ENCODE measurements around the gene AMIGO2.
"Not testable (repeated sequence)": the region's sequence is repeated elsewhere in the genome, so short reads cannot be mapped to it uniquely, and the experiment has no call there.

Gene AMIGO2

DNA sequence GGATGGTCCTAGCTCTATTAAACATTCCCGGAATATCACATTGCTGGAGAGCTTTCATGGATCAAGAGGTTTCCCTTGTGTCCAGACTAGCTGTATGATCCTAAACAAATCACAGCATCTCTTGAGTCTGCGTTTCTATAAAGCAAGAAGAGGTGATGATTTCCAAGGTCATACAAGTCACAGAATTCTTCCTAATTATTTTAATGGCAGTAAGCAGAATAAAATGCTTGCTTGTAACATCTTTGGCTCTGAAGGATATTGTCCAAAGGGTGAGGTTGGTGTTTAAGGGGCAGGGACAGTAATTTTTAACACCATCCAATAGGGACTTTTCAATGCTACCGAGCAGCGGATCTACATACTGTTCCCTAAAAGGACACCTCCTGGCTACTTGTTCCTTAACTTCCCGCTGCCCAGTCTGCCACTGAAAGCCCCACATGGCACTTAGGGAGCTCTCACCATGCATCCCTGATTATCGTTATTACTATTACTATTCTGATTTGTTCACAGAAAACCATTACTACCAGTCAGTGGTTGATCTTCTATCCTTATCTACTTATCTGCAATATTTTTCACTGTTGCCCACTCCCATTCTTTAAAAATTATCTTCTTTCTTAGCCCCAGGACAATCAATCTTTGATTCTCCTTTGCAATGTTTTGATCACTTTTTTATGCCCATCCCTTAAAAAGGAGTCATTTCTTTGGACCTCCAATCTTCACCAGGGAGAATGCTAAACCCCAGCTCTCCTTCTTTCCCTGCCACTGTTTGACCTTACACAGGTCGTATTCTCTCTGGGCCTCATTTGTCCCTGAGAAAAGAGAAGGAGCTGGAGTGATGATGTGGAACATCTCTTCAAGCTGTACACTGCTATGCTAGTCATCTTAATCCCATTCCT lies 4.3 kb downstream of the AMIGO2 start:
- in situ Hi-C loops (cut with MboI; ENCODE audit: low sequenced_read_pairs), result loop anchor here (10.0 kb wide), 1 partner anchor 229 kb away; no protein-coding TSS in a partner anchor

DNA sequence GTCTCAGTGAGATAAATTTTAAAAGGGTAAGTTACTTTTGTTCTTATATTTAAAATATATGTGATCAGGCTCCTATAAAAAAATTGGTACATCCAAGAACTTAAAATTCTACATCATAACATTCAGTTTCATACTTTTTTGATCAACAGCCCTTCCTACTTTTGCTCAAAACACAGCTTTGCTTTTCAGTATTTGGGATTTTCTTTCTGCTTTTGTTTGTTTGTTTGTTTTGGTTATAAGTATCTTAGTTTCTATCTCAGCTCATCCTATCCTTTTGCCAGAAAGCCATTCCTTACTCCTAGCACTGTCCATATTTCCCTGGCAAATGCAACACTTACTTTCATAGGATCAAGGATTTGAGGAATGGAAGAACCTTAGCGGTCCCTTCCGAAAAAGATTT lies 5.0 kb downstream of the AMIGO2 start:
- in situ Hi-C loops (cut with MboI; ENCODE audit: low sequenced_read_pairs), result loop anchor here (10.0 kb wide), 1 partner anchor 230 kb away; no protein-coding TSS in a partner anchor

DNA sequence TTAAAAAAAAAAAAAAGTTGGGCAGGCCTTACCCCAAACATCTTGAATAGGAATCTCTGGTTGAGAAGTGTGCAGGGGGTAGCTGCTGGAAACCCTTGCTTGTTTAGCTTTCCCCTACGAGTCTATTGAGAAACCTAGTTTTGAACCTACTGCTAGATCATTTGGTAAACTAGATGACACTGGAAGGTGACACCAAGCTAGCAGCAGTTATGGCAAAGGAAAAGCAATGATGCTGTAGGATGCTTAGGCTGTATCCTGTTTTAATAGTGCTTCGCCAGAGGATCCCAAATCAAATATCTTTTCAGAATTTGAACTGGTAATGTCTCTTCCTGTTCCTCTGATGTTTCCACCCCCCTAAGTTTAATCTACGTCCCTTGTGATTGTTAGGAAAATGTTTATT lies 5.8 kb downstream of the AMIGO2 start:
- in situ Hi-C loops (cut with MboI; ENCODE audit: low sequenced_read_pairs), result loop anchor here (10.0 kb wide), 1 partner anchor 231 kb away; no protein-coding TSS in a partner anchor

DNA sequence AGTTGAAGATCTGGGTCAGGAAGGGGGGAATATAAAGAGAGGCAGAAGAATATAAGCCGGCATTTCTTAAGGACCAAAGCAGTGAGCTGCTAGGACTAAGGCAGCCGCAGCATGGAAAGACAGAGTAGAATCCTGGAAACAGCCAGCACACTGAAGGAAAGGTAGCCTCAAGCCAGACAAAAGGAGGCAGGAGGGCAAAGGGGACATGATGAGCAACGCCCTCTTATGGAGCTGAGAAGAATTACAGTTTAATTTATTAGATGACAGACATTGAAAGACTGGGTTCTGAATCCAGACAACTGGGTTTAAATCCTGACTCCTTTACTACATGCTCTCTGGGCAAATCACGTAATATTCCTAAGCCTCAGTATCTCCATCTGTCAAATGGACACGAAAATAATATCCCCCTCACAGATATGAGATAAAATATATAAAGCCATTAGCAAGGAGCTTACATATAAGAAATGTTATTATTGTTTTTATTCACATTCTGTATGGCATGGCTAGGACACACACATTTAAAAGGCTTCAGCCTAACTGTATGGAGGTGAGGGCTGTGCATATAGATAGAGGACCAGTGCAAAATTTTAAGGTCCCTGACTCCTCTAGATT lies 8.4 kb downstream of the AMIGO2 start:
- in situ Hi-C loops (cut with MboI; ENCODE audit: low sequenced_read_pairs), result loop anchor here (10.0 kb wide), 1 partner anchor 233 kb away; no protein-coding TSS in a partner anchor

DNA sequence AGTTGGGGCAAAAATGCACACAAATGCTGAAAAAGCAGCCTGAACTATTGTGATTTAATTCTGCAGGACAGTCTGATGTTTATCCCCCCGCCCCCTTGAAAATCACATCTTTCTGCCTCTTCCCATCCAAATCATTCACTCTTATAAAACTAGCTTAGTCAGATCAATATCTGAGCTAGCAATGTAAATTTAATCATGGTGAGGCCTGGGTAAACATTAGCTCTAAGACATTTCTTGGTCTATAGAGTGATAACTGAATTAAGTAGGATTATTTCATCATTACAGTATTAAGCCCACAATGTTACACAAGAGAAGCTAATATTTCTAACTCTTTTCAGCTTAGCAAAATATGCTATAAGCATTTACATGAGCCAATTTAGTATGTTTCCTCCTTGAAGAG lies 9.4 kb downstream of the AMIGO2 start:
- in situ Hi-C loops (cut with MboI; ENCODE audit: low sequenced_read_pairs), result loop anchor here (10.0 kb wide), 1 partner anchor 234 kb away; no protein-coding TSS in a partner anchor

DNA sequence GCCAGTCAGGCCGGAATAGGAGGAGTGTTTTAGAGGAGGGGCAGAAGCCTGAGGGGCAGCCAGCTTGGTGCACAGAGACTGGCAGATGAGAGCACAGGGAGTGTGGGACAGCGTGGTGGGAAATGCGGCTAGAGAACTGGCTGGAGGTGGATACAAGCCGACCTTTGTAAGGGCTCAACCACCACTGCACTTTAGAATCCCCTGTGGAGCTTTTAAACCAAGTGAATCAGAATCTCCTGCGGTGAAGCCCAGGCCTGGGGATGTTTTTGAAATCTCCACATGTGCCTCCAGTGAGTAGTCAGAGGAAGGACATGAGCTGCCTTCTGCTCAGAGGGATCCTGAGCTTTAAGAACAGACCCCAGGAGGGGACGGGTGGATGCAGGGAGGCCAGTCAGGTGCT lies 11.2 kb downstream of the AMIGO2 start:
- in situ Hi-C loops (cut with MboI; ENCODE audit: low sequenced_read_pairs), result no loop called here

DNA sequence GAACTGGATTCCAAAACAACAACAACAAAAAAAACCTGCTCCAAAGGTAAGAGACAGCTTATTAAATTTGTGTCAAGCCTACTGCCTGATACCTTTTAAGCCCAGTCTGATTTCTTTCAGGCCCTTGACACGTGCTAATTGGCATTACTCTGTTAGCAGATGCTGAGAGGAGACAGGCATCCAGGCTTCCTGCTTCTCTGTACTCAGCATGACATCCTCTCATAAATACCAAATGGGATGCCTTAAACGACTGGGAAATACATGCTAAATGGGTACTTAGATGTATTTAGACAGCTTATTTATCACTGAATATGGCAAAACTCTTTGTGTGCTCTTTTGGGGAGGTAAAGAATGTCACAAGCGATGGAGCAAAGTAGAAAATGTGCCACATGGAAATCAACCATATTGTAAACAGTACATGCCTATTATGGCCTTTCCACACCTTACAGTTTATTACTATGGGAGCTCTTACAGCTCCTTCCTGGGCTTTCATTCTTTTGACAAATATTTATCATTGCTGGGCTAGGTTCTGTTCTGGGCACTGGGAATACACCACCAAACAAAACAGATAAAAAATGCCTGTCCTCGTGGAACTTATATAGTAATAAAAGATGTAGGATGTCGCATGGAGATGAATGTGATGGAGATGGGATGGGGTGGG lies 11.9 kb downstream of the AMIGO2 start:
- in situ Hi-C loops (cut with MboI; ENCODE audit: low sequenced_read_pairs), result no loop called here

DNA sequence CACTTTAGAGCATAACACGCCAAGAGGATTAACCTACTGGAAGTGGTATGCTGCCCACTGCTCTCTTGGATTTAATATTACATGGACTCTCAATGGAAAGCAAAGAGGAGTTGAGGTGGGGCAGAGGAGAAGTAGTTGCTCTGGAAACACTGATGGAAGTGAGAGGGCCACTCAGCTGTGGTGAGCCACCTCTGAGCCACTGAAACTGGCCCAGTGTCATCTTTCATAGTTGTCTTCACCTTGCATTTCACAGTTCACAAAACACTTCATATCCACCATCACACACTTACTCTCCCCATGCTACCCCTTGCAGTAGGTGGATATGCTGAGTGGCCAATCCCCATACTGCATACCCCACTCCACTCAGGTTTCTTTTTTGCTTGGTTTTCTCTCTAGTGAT lies 12.6 kb downstream of the AMIGO2 start:
- in situ Hi-C loops (cut with MboI; ENCODE audit: low sequenced_read_pairs), result no loop called here

DNA sequence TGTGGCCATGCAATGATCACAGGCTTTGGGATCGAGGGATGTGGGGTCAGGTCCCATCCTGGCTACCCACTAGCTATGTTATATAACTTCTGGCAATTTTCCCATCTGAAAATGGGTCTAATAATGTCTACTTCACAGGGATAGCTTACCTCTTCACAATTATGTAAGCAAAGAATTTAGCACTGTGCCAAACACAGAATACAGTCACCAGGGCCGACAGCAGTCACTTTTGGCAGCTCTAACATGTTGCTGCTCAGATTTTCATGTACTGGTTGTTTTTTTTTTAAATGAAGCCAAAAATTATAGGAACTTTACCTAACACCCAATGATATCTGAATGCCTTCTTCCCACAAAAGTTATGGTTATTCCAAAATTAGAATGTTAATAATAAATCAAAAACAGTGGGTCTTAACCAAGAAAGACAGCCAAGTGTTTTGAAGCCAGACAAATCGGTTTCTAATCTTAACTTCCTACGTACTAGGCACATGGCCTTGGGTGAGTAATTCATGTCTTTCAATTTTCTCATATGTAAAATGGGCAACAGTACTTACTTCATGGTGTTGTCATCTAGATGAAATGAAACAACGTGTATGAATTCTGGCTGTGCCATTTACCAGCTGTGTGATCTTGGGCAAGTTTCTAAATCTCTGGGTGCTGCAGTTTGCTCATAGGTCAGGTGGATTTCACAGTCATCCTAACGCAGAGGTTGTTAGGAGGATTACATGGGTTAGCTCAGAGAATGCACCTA lies 13.3 kb downstream of the AMIGO2 start:
- in situ Hi-C loops (cut with MboI; ENCODE audit: low sequenced_read_pairs), result no loop called here

DNA sequence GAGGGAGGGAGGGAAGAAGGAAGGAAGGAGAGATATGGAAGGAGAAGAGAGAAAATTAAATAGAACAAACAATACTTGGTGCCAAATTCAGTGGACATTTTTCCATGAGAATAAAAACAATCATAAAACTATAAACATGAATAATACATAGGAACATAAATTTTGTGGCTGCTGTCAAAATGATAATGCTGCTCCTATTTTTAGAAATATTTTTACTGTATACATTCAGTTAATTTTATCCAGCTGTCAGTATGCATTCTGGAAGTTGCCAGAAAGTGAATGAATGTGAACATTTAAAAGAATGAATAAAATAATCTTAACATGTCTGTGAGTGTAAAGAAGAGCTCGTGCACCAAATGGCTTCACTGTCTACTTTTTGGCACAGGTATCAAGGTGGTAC lies 14.2 kb downstream of the AMIGO2 start:
- in situ Hi-C loops (cut with MboI; ENCODE audit: low sequenced_read_pairs), result no loop called here

DNA sequence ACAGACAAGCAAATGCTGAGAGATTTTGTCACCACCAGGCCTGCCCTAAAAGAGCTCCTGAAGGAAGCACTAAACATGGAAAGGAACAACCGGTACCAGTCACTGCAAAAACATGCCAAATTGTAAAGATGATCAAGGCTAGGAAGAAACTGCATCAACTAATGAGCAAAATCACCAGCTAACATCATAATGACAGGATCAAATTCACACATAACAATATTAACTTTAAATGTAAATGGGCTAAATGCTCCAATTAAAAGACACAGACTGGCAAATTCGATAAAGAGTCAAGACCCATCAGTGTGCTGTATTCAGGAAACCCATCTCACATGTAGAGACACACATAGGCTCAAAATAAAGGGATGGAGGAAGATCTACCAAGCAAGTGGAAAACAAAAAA lies 21.1 kb downstream of the AMIGO2 start:
- in situ Hi-C loops (cut with MboI; ENCODE audit: low sequenced_read_pairs), result not testable (repeated sequence)

DNA sequence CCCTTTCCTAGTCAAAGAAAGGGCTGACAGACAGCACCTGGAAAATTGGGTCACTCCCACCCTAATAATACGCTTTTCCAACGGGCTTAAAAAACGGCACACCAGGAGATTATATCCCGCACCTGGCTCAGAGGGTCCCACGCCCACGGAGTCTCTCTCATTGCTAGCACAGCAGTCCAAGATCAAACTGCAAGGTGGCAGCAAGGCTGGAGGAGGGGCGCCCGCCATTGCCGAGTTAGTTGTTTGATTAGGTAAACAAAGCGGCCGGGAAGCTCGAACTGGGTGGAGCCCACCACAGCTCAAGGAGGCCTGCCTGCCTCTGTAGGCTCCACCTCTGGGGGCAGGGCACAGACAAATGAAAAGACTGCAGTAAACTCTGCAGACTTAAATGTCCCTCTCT lies 22.8 kb downstream of the AMIGO2 start:
- in situ Hi-C loops (cut with MboI; ENCODE audit: low sequenced_read_pairs), result not testable (repeated sequence)

DNA sequence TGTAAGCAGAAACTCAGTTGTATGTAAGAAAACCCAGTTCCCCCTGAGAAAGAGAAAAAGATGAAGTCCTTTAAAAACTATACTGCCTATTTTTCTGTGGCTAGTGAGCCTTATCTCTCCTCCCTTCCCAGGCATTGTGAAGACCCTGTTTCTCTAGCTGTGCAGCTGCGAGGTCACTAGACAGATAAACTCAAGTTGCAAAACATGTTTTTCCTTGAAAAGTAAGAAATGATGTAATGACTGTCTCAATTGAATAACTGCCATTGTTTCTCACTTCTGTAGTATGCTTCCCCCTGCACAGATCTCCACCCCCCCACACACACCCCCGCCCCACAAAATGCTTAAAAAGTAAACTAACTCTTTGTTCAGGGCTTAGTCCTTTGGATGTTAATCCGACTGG lies 23.9 kb downstream of the AMIGO2 start:
- in situ Hi-C loops (cut with MboI; ENCODE audit: low sequenced_read_pairs), result not testable (repeated sequence)

DNA sequence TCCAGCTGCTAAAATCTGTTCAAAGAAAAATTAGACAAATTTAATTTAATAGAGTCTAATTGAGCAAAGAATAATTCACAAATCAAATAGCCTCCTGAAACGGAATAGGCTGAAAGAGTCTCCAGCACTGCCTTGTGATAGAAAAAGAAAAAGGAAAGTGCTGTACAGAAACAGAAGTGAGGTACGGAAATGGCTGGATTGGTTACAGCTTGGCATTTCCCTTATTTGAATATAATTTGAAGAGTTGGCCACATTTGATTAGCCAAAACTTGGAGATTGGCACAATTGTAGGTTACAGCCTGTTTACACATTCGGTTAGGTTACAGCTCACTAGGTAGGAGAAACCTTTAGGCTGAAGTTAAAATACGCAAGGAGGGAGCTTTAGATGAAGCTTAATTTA lies 25.1 kb downstream of the AMIGO2 start:
- in situ Hi-C loops (cut with MboI; ENCODE audit: low sequenced_read_pairs), result no loop called here

DNA sequence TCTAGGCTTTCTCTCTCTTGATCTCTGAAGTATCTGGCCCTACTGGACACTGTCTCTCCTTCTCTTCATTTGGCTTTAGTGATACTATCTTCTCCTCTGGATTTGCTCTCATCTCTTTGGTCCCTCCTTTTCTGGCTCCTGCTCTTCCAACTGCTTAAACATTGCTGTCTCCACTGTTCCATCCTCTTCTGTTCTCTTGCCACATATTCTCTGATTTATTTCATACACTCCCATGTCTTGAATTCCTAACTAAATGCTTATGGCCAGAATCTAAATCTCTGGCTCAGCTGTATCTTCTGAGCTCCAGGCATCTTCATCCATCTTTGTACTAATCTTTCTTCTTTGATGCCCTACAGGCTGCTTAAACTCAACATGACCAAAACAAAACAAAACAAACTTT lies 25.8 kb downstream of the AMIGO2 start:
- in situ Hi-C loops (cut with MboI; ENCODE audit: low sequenced_read_pairs), result no loop called here

DNA sequence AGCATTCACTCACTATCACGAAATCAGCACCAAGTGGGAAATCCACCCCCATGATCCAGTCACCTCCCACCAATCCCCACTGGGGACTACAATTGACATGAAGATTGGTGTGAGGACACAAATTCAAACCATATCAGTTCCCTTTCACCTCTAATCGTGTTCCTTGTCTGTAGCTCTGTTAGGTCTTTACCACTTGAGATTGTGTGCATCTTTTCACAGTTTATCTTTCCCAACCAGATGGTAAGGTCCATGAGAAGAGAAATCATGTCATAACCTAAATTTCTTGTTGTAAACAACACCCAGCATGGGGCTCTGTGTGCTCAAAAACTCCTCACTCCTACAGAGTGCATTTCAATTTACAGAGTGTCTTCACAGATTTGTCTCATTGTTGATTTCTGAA lies 27.5 kb downstream of the AMIGO2 start:
- in situ Hi-C loops (cut with MboI; ENCODE audit: low sequenced_read_pairs), result no loop called here

DNA sequence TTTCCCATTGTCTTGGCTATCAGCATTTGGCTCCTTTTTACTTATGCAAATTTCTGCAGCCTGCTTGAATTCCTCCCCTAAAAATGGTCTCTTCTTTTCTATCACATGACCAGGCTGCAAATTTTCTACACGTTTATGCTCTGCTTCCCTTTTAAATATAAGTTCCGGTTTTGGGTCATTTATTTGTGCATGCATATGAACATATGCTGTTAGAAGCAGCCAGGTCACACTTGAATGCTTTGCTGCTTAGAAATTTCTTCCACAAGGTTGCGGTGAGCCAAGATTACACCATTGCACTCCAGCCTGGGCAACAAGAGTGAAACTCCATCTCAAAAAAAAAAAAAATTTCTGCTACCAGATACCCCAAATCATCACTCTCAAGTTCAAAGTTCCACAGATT lies 28.5 kb downstream of the AMIGO2 start:
- in situ Hi-C loops (cut with MboI; ENCODE audit: low sequenced_read_pairs), result not testable (repeated sequence)

DNA sequence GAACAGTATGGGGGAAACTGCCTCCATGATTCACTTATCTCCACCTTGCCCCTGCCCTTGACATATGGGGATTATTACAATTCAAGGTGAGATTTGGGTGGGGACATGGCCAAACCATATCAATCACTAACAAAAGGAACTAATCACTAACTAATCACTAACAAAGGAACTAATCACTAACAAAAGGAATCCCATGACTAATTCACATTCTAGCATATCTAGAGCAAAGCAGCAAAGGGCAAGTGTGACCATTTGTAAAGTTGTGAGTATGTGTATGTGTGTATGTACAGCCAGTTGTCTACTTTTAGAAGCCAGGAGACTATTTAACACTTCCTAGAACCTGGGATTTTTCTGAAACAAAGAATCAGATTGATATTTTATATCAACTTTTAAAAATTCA lies 31.2 kb downstream of the AMIGO2 start:
- in situ Hi-C loops (cut with MboI; ENCODE audit: low sequenced_read_pairs), result no loop called here

DNA sequence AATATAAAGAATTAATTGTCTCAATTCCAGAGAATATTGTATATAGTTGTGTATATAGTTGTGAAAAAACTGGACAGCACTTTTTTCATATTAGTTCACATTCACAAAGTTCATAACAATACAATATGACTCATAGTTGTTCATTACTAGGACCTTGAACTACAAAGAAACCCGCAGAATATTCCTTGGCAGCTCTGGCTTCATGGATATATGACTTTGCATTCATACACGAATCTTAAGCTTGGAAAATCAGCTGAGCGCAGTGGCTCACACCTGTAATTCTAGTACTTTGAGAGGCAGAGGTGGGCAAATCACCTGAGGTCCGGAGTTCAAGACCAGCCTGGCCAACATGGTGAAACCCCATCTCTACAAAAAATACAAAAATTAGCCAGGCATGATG lies 38.4 kb downstream of the AMIGO2 start:
- in situ Hi-C loops (cut with MboI; ENCODE audit: low sequenced_read_pairs), result no loop called here

DNA sequence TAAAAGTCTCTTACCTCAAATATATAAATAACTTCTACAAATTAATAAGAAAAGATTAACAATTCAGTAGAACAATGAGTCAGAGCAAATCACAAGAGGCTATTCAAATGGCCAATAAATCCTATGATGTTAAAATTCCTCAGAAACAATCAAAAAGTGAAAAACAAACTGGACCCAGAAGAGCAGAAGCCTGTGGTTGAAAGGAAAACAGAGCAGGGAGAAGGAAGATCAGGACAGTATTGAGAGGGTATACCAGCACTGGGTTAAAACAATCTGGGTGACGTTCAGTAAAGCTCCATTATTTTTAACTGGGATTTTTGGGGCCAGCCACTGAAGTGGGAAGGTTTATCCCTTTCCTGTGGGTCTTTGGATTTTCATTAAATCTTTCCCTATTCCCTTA lies 40.0 kb downstream of the AMIGO2 start:
- in situ Hi-C loops (cut with MboI; ENCODE audit: low sequenced_read_pairs), result no loop called here

DNA sequence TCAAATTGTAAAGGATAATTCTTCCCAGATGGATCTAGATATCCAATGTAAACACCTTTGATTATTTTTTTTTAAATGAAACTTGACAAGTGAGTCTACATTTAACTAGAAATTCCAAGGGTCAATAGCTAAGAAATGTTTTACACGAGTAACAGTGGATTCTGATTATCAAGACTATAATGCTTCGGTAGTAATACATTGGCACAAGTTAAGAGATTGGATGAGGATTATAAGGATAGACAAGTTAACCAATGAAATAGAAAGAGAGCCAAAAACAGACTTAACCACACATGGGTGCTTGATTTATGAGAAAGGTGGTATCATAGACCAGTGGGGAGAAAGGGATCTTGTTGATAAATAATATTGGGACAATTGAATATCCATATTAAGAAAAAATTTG lies 40.7 kb downstream of the AMIGO2 start:
- in situ Hi-C loops (cut with MboI; ENCODE audit: low sequenced_read_pairs), result no loop called here
